ENCODE results near the gene BAZ2A. TPM values are rescaled to one million over a fixed set of nuclear protein-coding genes. Genes with fewer than 3 reads are reported as not detected.
A peak's percentile ranks its signal among the peaks of the same experiment; 100 is the strongest.

BAZ2A gene
- total RNA-seq: 37.9 and 49.9 TPM in 2 replicates

DNA sequence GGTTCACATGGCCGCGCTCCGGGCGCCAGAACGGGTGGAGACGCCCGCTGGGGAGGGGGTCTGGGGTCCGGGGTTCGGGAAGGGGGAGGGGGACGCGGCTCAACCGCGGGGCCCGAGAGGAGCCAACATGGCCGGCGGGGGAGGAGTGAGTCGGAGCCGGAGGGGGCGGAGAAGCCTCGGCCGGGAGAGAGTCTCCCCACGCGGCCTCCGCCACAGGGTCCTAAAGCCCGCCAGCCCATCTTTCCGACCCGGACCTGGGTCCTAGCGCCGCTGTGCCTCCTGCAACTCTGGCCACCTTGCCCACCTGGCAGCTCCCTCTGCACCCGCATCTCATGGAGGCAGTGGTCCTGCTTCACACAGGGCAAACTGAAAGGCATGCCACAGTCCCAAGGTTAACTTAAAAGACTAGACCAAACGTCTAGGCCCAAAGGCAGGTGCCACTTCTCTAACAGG is at the start of gene BAZ2A:
TSS of gene BAZ2A (minus strand) at position 147 of the 453 bp plus-strand sequence. CDS start 12,796 bp downstream, outside the sequence.
- no peaks in the 10 kb centered on the region for H3K36me3 ChIP-seq (ENCODE audit: control insufficient read depth, insufficient read depth, low read length)
- TF ChIP-seq, protein P1, sequence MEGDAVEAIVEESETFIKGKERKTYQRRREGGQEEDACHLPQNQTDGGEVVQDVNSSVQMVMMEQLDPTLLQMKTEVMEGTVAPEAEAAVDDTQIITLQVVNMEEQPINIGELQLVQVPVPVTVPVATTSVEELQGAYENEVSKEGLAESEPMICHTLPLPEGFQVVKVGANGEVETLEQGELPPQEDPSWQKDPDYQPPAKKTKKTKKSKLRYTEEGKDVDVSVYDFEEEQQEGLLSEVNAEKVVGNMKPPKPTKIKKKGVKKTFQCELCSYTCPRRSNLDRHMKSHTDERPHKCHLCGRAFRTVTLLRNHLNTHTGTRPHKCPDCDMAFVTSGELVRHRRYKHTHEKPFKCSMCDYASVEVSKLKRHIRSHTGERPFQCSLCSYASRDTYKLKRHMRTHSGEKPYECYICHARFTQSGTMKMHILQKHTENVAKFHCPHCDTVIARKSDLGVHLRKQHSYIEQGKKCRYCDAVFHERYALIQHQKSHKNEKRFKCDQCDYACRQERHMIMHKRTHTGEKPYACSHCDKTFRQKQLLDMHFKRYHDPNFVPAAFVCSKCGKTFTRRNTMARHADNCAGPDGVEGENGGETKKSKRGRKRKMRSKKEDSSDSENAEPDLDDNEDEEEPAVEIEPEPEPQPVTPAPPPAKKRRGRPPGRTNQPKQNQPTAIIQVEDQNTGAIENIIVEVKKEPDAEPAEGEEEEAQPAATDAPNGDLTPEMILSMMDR (IDR thresholded peaks at IDR 0.05; ENCODE audit: insufficient read depth, low read length, poor library complexity, severe bottlenecking): no peak
- DNase-seq (ENCODE audit: low read depth): no peak

DNA sequence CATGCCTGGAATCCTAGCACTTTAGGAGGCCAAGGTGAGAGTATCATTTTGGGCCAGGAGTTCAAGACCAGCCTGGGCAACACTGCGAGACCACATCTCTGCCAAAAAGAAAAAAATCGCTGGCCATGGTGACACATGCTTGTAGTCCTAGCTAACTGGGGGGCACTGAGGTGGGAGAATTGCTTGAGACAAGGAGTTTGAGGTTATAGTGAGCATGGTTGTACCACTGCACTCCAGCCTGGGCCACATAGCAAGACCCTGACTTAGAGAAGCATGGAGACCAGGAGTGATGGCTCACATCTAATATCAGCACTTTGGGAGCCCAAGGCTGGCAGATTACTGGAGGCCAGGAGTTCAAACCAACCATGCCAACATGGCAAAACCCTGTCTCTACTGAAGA is 48.7 kb upstream of the BAZ2A start:
- TF ChIP-seq, protein P1 (IDR thresholded peaks at IDR 0.05; ENCODE audit: insufficient read depth, low read length, poor library complexity, severe bottlenecking): no peak
- no peak for DNase-seq (ENCODE audit: low read depth)
- H3K4me3 ChIP-seq (ENCODE audit: low read depth, low read length): no peak overlapping the region
- H3K27me3 ChIP-seq (ENCODE audit: control insufficient read depth, insufficient read depth, low read length): no peaks in the 10 kb centered on the region
- no peaks in the 10 kb centered on the region for H3K36me3 ChIP-seq (ENCODE audit: control insufficient read depth, insufficient read depth, low read length)

More for the DNA sequence above, at the start of gene BAZ2A:
- Histone ChIP-seq H3K4me3 (ENCODE audit: low read depth, low read length) (peak within 1 kb of the TSS; percentile 82), H3K27me3 (ENCODE audit: control insufficient read depth, insufficient read depth, low read length) (no peaks in the 10 kb centered on the region)

DNA sequence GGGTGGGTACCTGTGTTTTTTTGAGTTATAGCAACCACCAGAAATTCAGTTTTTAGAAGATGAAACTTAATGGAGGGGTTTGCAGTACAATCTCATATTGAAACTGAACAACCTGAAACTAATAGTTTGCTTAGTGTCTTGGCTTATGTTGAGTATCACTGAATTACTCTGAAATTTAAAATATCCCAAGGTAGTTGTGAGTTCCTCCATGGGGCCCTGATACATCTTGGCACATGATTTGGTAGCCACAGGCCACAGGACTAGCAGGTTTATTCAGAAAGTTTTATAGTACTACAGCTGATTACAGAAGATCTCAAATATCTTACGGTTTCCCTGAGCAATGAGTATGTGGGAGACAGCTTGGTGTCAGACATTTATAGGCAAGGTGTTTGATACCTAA is 47.6 kb upstream of the BAZ2A start:
- DNase-seq (ENCODE audit: low read depth): no peak
- no peak overlapping the region for H3K4me3 ChIP-seq (ENCODE audit: low read depth, low read length)
- no peaks in the 10 kb centered on the region for H3K36me3 ChIP-seq (ENCODE audit: control insufficient read depth, insufficient read depth, low read length)
- H3K27me3 ChIP-seq (ENCODE audit: control insufficient read depth, insufficient read depth, low read length): no peaks in the 10 kb centered on the region
- TF ChIP-seq, protein P1 (IDR thresholded peaks at IDR 0.05; ENCODE audit: insufficient read depth, low read length, poor library complexity, severe bottlenecking): no peak

DNA sequence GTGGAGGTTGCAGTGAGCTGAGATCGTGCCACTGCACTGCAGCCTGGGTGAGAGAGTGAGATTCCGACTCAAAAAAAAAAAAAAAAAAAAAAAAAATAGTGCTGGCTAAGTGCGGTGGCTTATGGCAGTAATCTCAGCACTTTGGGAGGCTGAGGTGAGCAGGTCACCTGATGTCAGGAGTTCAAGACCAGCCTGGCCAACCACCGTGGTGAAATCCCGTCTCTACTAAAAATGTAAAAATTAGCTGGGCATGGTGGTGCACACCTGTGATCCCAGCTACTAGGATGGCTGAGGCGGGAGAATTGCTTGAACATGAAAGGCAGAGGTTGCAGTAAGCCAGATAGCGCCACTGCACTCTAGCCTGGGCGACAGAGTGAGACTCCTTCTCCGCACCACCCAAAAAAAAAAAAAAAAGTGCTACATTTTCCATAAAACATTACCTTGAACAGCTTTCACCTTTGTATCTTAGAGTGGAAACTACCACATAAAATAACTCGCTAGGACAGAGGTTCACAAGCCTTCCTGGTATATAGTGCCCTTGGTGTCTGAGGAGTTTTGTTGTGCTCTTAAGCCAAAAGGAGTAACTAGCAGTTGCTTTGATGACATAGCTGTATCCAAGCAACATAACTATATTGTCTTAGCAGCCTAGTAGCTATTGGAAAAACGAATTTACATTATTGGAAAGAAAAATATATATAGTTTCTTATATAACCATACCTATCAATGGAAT is 46.9 kb upstream of the BAZ2A start:
- TF ChIP-seq, protein P1 (IDR thresholded peaks at IDR 0.05; ENCODE audit: insufficient read depth, low read length, poor library complexity, severe bottlenecking): no peak
- no peak overlapping the region for H3K4me3 ChIP-seq (ENCODE audit: low read depth, low read length)
- H3K27me3 ChIP-seq (ENCODE audit: control insufficient read depth, insufficient read depth, low read length): no peaks in the 10 kb centered on the region
- H3K36me3 ChIP-seq (ENCODE audit: control insufficient read depth, insufficient read depth, low read length): no peaks in the 10 kb centered on the region
- no peak for DNase-seq (ENCODE audit: low read depth)

DNA sequence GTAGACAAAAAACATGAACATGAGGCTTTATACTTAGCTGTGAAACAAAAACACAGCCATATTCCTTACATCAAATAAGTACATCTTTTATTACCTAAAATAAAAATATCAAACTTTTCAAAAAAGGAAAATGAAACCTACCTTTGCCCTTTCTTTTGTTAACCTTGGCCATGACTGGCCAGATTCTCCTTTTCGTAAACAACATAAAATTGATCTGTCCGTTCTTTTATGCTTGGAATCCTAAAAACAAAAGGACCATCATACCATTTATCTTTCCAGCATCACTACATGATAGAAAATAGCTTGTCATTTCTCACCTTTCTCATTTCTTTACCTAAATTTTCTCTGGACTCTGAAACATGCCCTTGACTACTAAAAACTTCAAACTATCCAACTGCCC is 41.5 kb upstream of the BAZ2A start:
- peaks cover 1% of the 10 kb centered on the region for H3K36me3 ChIP-seq (ENCODE audit: control insufficient read depth, insufficient read depth, low read length)
- H3K27me3 ChIP-seq (ENCODE audit: control insufficient read depth, insufficient read depth, low read length): no peaks in the 10 kb centered on the region
- TF ChIP-seq, protein P1 (IDR thresholded peaks at IDR 0.05; ENCODE audit: insufficient read depth, low read length, poor library complexity, severe bottlenecking): no peak

DNA sequence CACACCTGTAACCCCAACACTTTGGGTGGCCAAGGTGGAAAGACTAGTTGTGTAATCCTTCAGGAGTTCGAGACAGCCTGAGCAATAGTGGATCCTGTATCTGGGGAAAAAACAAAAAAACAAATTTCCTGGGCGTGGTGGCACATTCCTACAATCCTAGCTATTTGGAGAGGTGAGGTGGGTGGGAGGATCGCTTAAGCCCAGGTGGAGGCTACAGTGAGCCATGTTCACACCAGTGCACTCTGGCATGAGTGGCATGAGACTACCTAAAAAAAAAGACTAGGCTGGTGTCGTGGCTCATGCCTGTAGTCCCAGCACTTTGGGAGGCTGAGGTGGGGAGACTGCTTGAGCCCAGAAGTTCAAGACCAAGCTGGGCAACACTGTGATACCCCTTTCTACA is 40.7 kb upstream of the BAZ2A start:
- peaks cover 1% of the 10 kb centered on the region for H3K36me3 ChIP-seq (ENCODE audit: control insufficient read depth, insufficient read depth, low read length)
- DNase-seq (ENCODE audit: low read depth): no peak
- TF ChIP-seq, protein P1 (IDR thresholded peaks at IDR 0.05; ENCODE audit: insufficient read depth, low read length, poor library complexity, severe bottlenecking): no peak
- H3K4me3 ChIP-seq (ENCODE audit: low read depth, low read length): no peak overlapping the region
- H3K27me3 ChIP-seq (ENCODE audit: control insufficient read depth, insufficient read depth, low read length): no peaks in the 10 kb centered on the region

More for the DNA sequence above, 41.5 kb upstream of the BAZ2A start:
- DNase-seq (ENCODE audit: low read depth): no peak
- H3K4me3 ChIP-seq (ENCODE audit: low read depth, low read length): no peak overlapping the region
